Gastrocnemius medialis (tissue), 4 donors: ENCODE measurements around the gene RFC4. TPM values are rescaled to one million over a fixed set of nuclear protein-coding genes. Genes with fewer than 3 reads are reported as not detected.

Experiments used
- ATAC-seq, 2 donors: fragments of 150-250 bp; one replicate each; pipeline ENCODE4 v1.9.1; 2016
- DNase-seq, 2 donors: peaks; one replicate each; pipeline ENCODE4 v3.0.0-alpha.2; 2019
- H3K27ac ChIP-seq, 4 donors: fragments of 200-600 bp; sonication (generic); 1 replicate in 1 of 4; 2 replicates in 3 of 4; pipeline ENCODE4 v1.5.1; 2016 to 2018; ENCODE audit warnings: mild to moderate bottlenecking in 2 of 4, moderate library complexity in 1 of 4
- H3K27me3 ChIP-seq, 3 donors: fragments of 200-600 bp; sonication (generic) in 2 of 3; 1 replicate in 1 of 3; 2 replicates in 2 of 3; pipeline versions ENCODE4 v1.5.1 to v1.6.0; 2016 to 2019; ENCODE audit warnings: mild to moderate bottlenecking in 1 of 3, moderate library complexity in 1 of 3
- H3K36me3 ChIP-seq, 2 donors: fragments of 200-600 bp; sonication (generic) in 1 of 2; one replicate each; pipeline ENCODE4 v1.5.1; 2017 to 2018
- H3K4me1 ChIP-seq, 2 donors: fragments of 200-600 bp; sonication (generic) in 1 of 2; one replicate each; pipeline ENCODE4 v1.5.1; 2016 to 2017; ENCODE audit warnings: mild to moderate bottlenecking in 2 of 2
- H3K4me3 ChIP-seq, 4 donors: fragments of 200-600 bp; sonication (generic) in 3 of 4; 1 replicate in 1 of 4; 2 replicates in 3 of 4; pipeline ENCODE4 v1.5.1; 2016 to 2019; ENCODE audit warnings: mild to moderate bottlenecking in 2 of 4
- H3K9me3 ChIP-seq, 3 donors: fragments of 200-600 bp; sonication (generic) in 2 of 3; 1 replicate in 1 of 3; 2 replicates in 2 of 3; pipeline ENCODE4 v1.5.1; 2016 to 2019
- CTCF ChIP-seq, 5 experiments: fragments of 450-650 bp in 3 of 5; fragments of 200-600 bp in 2 of 5; sonication (generic) in 2 of 5; IDR thresholded peaks in 4 of 5; conservative IDR thresholded peaks in 1 of 5; 1 replicate in 4 of 5; 2 replicates in 1 of 5; pipeline ENCODE4 v1.5.1; 2016 to 2019; ENCODE audit warnings: antibody characterized with exemption in 5 of 5, mild to moderate bottlenecking in 3 of 5, moderate library complexity in 3 of 5
- POLR2A ChIP-seq, 2 donors: fragments of 450-650 bp; IDR thresholded peaks; one replicate each; pipeline ENCODE4 v1.6.1; 2017; ENCODE audit warnings: antibody characterized with exemption in 2 of 2, mild to moderate bottlenecking in 2 of 2, moderate library complexity in 2 of 2
- in situ Hi-C, 4 donors: fragments of 200-750 bp; cut with MboI; loops; one replicate each; pipeline versions ENCODE4 v1.15.0 to v1.8.0; 2017; ENCODE audit warnings: low sequenced_read_pairs in 4 of 4
- intact Hi-C: fragments of 100-400 bp; cut with DNase I; formaldehyde crosslinking; loops from one replicate; pipeline ENCODE4 v1.15.1; 2023; ENCODE audit warnings: low total_unique reads
- total RNA-seq, 4 donors: library from RNA; depleted of rRNA; stranded (reverse); fragments of >200 nt; gene quantifications; one replicate each; pipeline versions ENCODE4 v1.1.0 to v1.2.3, GENCODE V29; 2016

RFC4 gene
- total RNA-seq, 4 donors from 2014 or later = 4.5 to 15.1 (median 7.3) TPM

GRCh38 chr3:186754006-186754405 lies 52.3 kb downstream of the RFC4 start:
- TF ChIP-seq POLR2A (IDR thresholded peaks at IDR 0.05) (no peak), CTCF (IDR thresholded peaks at IDR 0.05 in 4 of 5, conservative IDR thresholded peaks at IDR 0.05 in 1 of 5) (no peak)
- Histone ChIP-seq H3K27me3 (peaks cover 0 to 8% (median 0%) of the 10 kb centered on the region in 3 donors), H3K9me3 (no peaks in the 10 kb centered on the region), H3K4me3 (no peak overlapping the region), H3K27ac (no peak overlapping the region), H3K4me1 (no peaks in the 10 kb centered on the region), H3K36me3 (no peaks in the 10 kb centered on the region)
- ATAC-seq = no peak
- intact Hi-C loops = no loop called here
- DNase-seq = no peak
- in situ Hi-C loops = no loop called here

- Histone ChIP-seq H3K9me3 (no peaks in the 10 kb centered on the region), H3K4me1 (no peaks in the 10 kb centered on the region), H3K27ac (no peak overlapping the region), H3K27me3 (peaks cover 0 to 8% (median 0%) of the 10 kb centered on the region in 3 donors), H3K4me3 (no peak overlapping the region), H3K36me3 (no peaks in the 10 kb centered on the region)
- in situ Hi-C loops (no loop called here), intact Hi-C loops (no loop called here)
- TF ChIP-seq CTCF (IDR thresholded peaks at IDR 0.05 in 4 of 5, conservative IDR thresholded peaks at IDR 0.05 in 1 of 5) (no peak), POLR2A (IDR thresholded peaks at IDR 0.05) (no peak)
- DNase-seq (no peak), ATAC-seq (no peak)
Measured at GRCh38 chr3:186751480-186751879, 54.8 kb downstream of the RFC4 start.

- DNase-seq (no peak), ATAC-seq (no peak)
- no peak overlapping the region for H3K4me3 ChIP-seq
- TF ChIP-seq POLR2A (IDR thresholded peaks at IDR 0.05) = no peak
- TF ChIP-seq CTCF (IDR thresholded peaks at IDR 0.05 in 4 of 5, conservative IDR thresholded peaks at IDR 0.05 in 1 of 5) = no peak
- H3K4me1 ChIP-seq = no peaks in the 10 kb centered on the region
- in situ Hi-C loops = no loop called here
- no peak overlapping the region for H3K27ac ChIP-seq
- H3K27me3 ChIP-seq = peaks cover 0 to 8% (median 0%) of the 10 kb centered on the region in 3 donors
- intact Hi-C loops = no loop called here
- H3K9me3 ChIP-seq = no peaks in the 10 kb centered on the region
- no peaks in the 10 kb centered on the region for H3K36me3 ChIP-seq
Measured at GRCh38 chr3:186750316-186750715, 56.0 kb downstream of the RFC4 start.

GRCh38 chr3:186746008-186746407 lies 60.3 kb downstream of the RFC4 start:
- H3K4me3 ChIP-seq = no peak overlapping the region
- no peaks in the 10 kb centered on the region for H3K27me3 ChIP-seq
- TF ChIP-seq CTCF (IDR thresholded peaks at IDR 0.05 in 4 of 5, conservative IDR thresholded peaks at IDR 0.05 in 1 of 5) = no peak
- no peak for TF ChIP-seq POLR2A (IDR thresholded peaks at IDR 0.05)
- in situ Hi-C loops = no loop called here
- no peaks in the 10 kb centered on the region for H3K4me1 ChIP-seq
- DNase-seq (peak in 1 of 2 donors; percentile 13), ATAC-seq (no peak)
- H3K27ac ChIP-seq = no peak overlapping the region
- H3K9me3 ChIP-seq = no peaks in the 10 kb centered on the region
- intact Hi-C loops = no loop called here
- no peaks in the 10 kb centered on the region for H3K36me3 ChIP-seq

GRCh38 chr3:186743666-186744065 lies 62.6 kb downstream of the RFC4 start:
- no peak for DNase-seq
- TF ChIP-seq CTCF (IDR thresholded peaks at IDR 0.05 in 4 of 5, conservative IDR thresholded peaks at IDR 0.05 in 1 of 5) (no peak), POLR2A (IDR thresholded peaks at IDR 0.05) (no peak)
- no peak for ATAC-seq
- Histone ChIP-seq H3K27ac (no peak overlapping the region), H3K9me3 (no peaks in the 10 kb centered on the region), H3K4me3 (no peak overlapping the region), H3K36me3 (no peaks in the 10 kb centered on the region), H3K4me1 (no peaks in the 10 kb centered on the region), H3K27me3 (peaks cover 0 to 3% (median 0%) of the 10 kb centered on the region in 3 donors)
- intact Hi-C loops (no loop called here), in situ Hi-C loops (no loop called here)
